H1 (cell line): Measurements from ENCODE around the gene LRP1-AS. TPM values are rescaled to one million over a fixed set of nuclear protein-coding genes. Genes with fewer than 3 reads are reported as not detected.

Experiments
- CTCF ChIA-PET: fragments of 300-600 bp; sonication (Branson Sonifier 250); formaldehyde crosslinking; loops from one replicate; lab custom pipeline; 2021; ENCODE audit not compliant: partially characterized antibody; lab: Charles Lee
- POLR2A ChIA-PET: fragments of 300-600 bp; sonication (Branson Sonifier 250); formaldehyde crosslinking; loops from one replicate; lab custom pipeline; 2021; ENCODE audit warnings: inconsistent platforms; ENCODE audit not compliant: partially characterized antibody; lab: Charles Lee
- DNase-seq, 2 experiments: peaks; one replicate each; pipeline versions ENCODE4 v3.0.0 to v3.0.0-alpha.2; 2010 to 2022; ENCODE audit warnings: low spot score in 2 of 2, low read depth in 1 of 2, mixed read lengths in 1 of 2
- FAIRE-seq: peaks from 2 replicates; lab custom pipeline; 2011; peaks lifted over from hg19 to GRCh38; lab: Jason Lieb, UNC
- H2AFZ ChIP-seq: 2 replicates; pipeline ENCODE4 v1.8.1; 2012; ENCODE audit warnings: low read length, inconsistent platforms
- H2AK5ac ChIP-seq: 2 replicates; pipeline ENCODE4 v1.6.1; 2013; ENCODE audit warnings: low read depth, low read length
- H2BK120ac ChIP-seq: replicated peaks from 2 replicates; pipeline ENCODE3; 2013; ENCODE audit warnings: low read depth, low read length, inconsistent platforms
- H2BK12ac ChIP-seq: 2 replicates; pipeline ENCODE4 v1.6.1; 2013; ENCODE audit warnings: low read depth, low read length
- H2BK15ac ChIP-seq: 2 replicates; pipeline ENCODE4 v1.6.1; 2013; ENCODE audit warnings: low read length
- H2BK20ac ChIP-seq: 2 replicates; pipeline ENCODE4 v1.6.1; 2013; ENCODE audit warnings: low read length
- H2BK5ac ChIP-seq: 2 replicates; pipeline ENCODE4 v1.6.1; 2013; ENCODE audit warnings: low read depth, low read length
- H3K14ac ChIP-seq: 2 replicates; pipeline ENCODE4 v1.6.1; 2013; ENCODE audit warnings: inconsistent platforms; ENCODE audit not compliant: insufficient read length
- H3K18ac ChIP-seq: 2 replicates; pipeline ENCODE4 v1.6.1; 2013; ENCODE audit warnings: low read length; ENCODE audit errors: extremely low read depth
- H3K23ac ChIP-seq: 2 replicates; pipeline ENCODE4 v1.6.1; 2013; ENCODE audit warnings: inconsistent platforms; ENCODE audit not compliant: insufficient read length
- H3K23me2 ChIP-seq: 2 replicates; pipeline ENCODE4 v1.6.1; 2013; ENCODE audit warnings: low read depth, low read length
- H3K27ac ChIP-seq: 2 replicates; pipeline ENCODE4 v1.6.1; 2011; ENCODE audit warnings: low read depth, low read length, inconsistent platforms
- H3K27me3 ChIP-seq, 4 experiments: replicated peaks in 1 of 4; 1 replicate in 1 of 4; 2 replicates in 3 of 4; pipeline versions ENCODE4 v1.6.1 to v1.8.1; 2011 to 2013; ENCODE audit warnings: low read length in 3 of 4, mild to moderate bottlenecking in 3 of 4, inconsistent platforms in 2 of 4, mixed read lengths in 2 of 4, moderate library complexity in 1 of 4; ENCODE audit not compliant: control insufficient read depth in 3 of 4, insufficient read depth in 3 of 4; ENCODE audit errors: extremely low read depth in 1 of 4
- H3K36me3 ChIP-seq, 4 experiments: 2 replicates each; pipeline versions ENCODE4 v1.6.1 to v1.8.1; 2011 to 2013; ENCODE audit warnings: mild to moderate bottlenecking in 4 of 4, low read length in 3 of 4, moderate library complexity in 2 of 4, control low read depth in 1 of 4, inconsistent platforms in 1 of 4; ENCODE audit not compliant: insufficient read depth in 4 of 4, control insufficient read depth in 2 of 4
- H3K4ac ChIP-seq: replicated peaks from 2 replicates; pipeline ENCODE3; 2013; ENCODE audit warnings: low read length, low read depth, mixed read lengths, inconsistent platforms; ENCODE audit not compliant: insufficient read length
- H3K4me1 ChIP-seq, 4 experiments: replicated peaks in 1 of 4; 1 replicate in 1 of 4; 2 replicates in 3 of 4; pipeline versions ENCODE4 v1.6.1 to v1.8.1; 2011 to 2013; ENCODE audit warnings: low read length in 3 of 4, inconsistent platforms in 2 of 4, mixed read lengths in 1 of 4; ENCODE audit not compliant: insufficient read depth in 4 of 4, control insufficient read depth in 3 of 4
- H3K4me2 ChIP-seq, 2 experiments: 2 replicates each; pipeline versions ENCODE4 v1.6.1 to v1.8.1; 2011 to 2013; ENCODE audit warnings: low read depth in 2 of 2, low read length in 2 of 2, control low read depth in 1 of 2, inconsistent platforms in 1 of 2, mild to moderate bottlenecking in 1 of 2; ENCODE audit not compliant: insufficient read depth in 1 of 2
- H3K4me3 ChIP-seq, 4 experiments: fragments of 200-600, 300-600 bp in 1 of 4; sonication (generic), shearing (Covaris generic), sonication (Bioruptor Twin) in 1 of 4; 2 replicates each; pipeline versions ENCODE4 v1.5.1 to v1.8.1; 2011 to 2016; ENCODE audit warnings: low read length in 4 of 4, low read depth in 3 of 4, control low read depth in 2 of 4, inconsistent platforms in 2 of 4, mild to moderate bottlenecking in 2 of 4, mixed read lengths in 1 of 4, moderate library complexity in 1 of 4; ENCODE audit not compliant: insufficient read depth in 2 of 4; ENCODE audit errors: extremely low read depth in 1 of 4
- H3K56ac ChIP-seq: replicated peaks from 2 replicates; pipeline ENCODE3; 2013; ENCODE audit warnings: low read depth, mild to moderate bottlenecking, mixed read lengths, low read length, inconsistent platforms; ENCODE audit not compliant: insufficient read length
- H3K79me1 ChIP-seq: 2 replicates; pipeline ENCODE4 v1.6.1; 2013; ENCODE audit warnings: low read depth, low read length, control low read depth
- H3K79me2 ChIP-seq, 2 experiments: 2 replicates each; pipeline versions ENCODE4 v1.6.1 to v1.8.1; 2012 to 2013; ENCODE audit warnings: low read length in 2 of 2, mild to moderate bottlenecking in 2 of 2, inconsistent platforms in 1 of 2; ENCODE audit not compliant: insufficient read depth in 2 of 2, control insufficient read depth in 1 of 2
- H3K9ac ChIP-seq, 4 experiments: replicated peaks in 1 of 4; 1 replicate in 1 of 4; 2 replicates in 3 of 4; pipeline versions ENCODE4 v1.6.1 to v1.8.1; 2011 to 2013; ENCODE audit warnings: low read depth in 3 of 4, low read length in 3 of 4, control low read depth in 2 of 4, mild to moderate bottlenecking in 2 of 4, moderate library complexity in 2 of 4, inconsistent platforms in 1 of 4; ENCODE audit errors: extremely low read depth in 1 of 4
- H3K9me3 ChIP-seq, 2 experiments: 2 replicates each; pipeline versions ENCODE4 v1.6.1 to v1.8.1; 2012 to 2013; ENCODE audit warnings: mild to moderate bottlenecking in 2 of 2, moderate library complexity in 2 of 2, control low read depth in 1 of 2, inconsistent platforms in 1 of 2, low read depth in 1 of 2, low read length in 1 of 2, mixed read lengths in 1 of 2; ENCODE audit not compliant: insufficient read depth in 2 of 2
- H4K20me1 ChIP-seq, 2 experiments: replicated peaks in 1 of 2; 2 replicates each; pipeline versions ENCODE3 to v1.8.1; 2011 to 2013; ENCODE audit warnings: inconsistent platforms in 2 of 2, low read length in 2 of 2, mild to moderate bottlenecking in 1 of 2; ENCODE audit not compliant: insufficient read depth in 2 of 2, control insufficient read depth in 1 of 2
- H4K5ac ChIP-seq: 2 replicates; pipeline ENCODE4 v1.6.1; 2013; ENCODE audit warnings: low read length, low read depth, mixed read lengths, inconsistent platforms; ENCODE audit not compliant: insufficient read length
- H4K8ac ChIP-seq: 2 replicates; pipeline ENCODE4 v1.8.0; 2013; ENCODE audit warnings: mild to moderate bottlenecking, moderate library complexity, low read length, inconsistent platforms; ENCODE audit not compliant: insufficient read depth; ENCODE audit errors: extremely low read depth
- H4K91ac ChIP-seq: replicated peaks from 2 replicates; pipeline ENCODE3; 2013; ENCODE audit warnings: low read length, mixed read lengths, inconsistent platforms; ENCODE audit not compliant: insufficient read length
- BRCA1 ChIP-seq: IDR thresholded peaks from 2 replicates; pipeline ENCODE4 v1.6.1; 2012; ENCODE audit warnings: low read depth, low read length, improper control_type of control experiment
- CBX5 ChIP-seq: fragments of 300-800, 300-1000 bp; sonication (generic); IDR thresholded peaks from 2 replicates; pipeline ENCODE4 v1.7.1; 2016; ENCODE audit warnings: antibody characterized with exemption, low read length, low read depth
- CEBPB ChIP-seq: IDR thresholded peaks from 2 replicates; pipeline ENCODE4 v1.6.1; 2012; ENCODE audit warnings: low read depth, low read length
- GABPA ChIP-seq: IDR thresholded peaks from 2 replicates; pipeline ENCODE4 v1.6.1; 2011; ENCODE audit warnings: mild to moderate bottlenecking, low read length, moderate library complexity, borderline replicate concordance; ENCODE audit not compliant: insufficient read depth
- KDM1A ChIP-seq: fragments of 200-600, 300-600 bp; sonication (generic); IDR thresholded peaks from 2 replicates; pipeline ENCODE4 v1.7.1; 2016; ENCODE audit warnings: mild to moderate bottlenecking, low read length, borderline replicate concordance
- PHF8 ChIP-seq: fragments of 200-600 bp; sonication (generic); conservative IDR thresholded peaks from 2 replicates; pipeline ENCODE4 v1.7.1; 2012; ENCODE audit warnings: low read depth, mild to moderate bottlenecking, inconsistent platforms, low read length, moderate library complexity
- SIN3A ChIP-seq, 2 experiments: IDR thresholded peaks in 1 of 2; conservative IDR thresholded peaks in 1 of 2; 2 replicates each; pipeline ENCODE4 v1.6.1; 2011 to 2012; ENCODE audit warnings: low read length in 2 of 2, improper control_type of control experiment in 1 of 2, low read depth in 1 of 2, mild to moderate bottlenecking in 1 of 2
- SP2 ChIP-seq: IDR thresholded peaks from 2 replicates; pipeline ENCODE4 v1.6.1; 2012; ENCODE audit warnings: mild to moderate bottlenecking, low read length, inconsistent platforms
- SRF ChIP-seq: IDR thresholded peaks from 2 replicates; pipeline ENCODE4 v1.6.1; 2011; ENCODE audit warnings: mild to moderate bottlenecking, low read depth, low read length, moderate library complexity
- SUZ12 ChIP-seq: fragments of 200-600 bp; sonication (generic); IDR thresholded peaks from 2 replicates; pipeline ENCODE4 v1.6.1; 2012; ENCODE audit warnings: mild to moderate bottlenecking, inconsistent platforms, low read length, moderate library complexity, mixed read lengths
- TCF12 ChIP-seq: IDR thresholded peaks from 2 replicates; pipeline ENCODE4 v1.6.1; 2011; ENCODE audit warnings: low read depth, mild to moderate bottlenecking, low read length
- TEAD4 ChIP-seq: IDR thresholded peaks from 2 replicates; pipeline ENCODE4 v1.6.1; 2012; ENCODE audit warnings: low read depth, low read length, inconsistent platforms, mixed read lengths
- WGBS, 2 experiments: shearing (Covaris generic) in 1 of 2; methylation state at CpG; one replicate each; pipeline versions ENCODE4 v1.1.6 to v1.1.7; 2013 to 2015; ENCODE audit warnings: low lambda C conversion rate in 2 of 2, mixed read lengths in 2 of 2, inconsistent platforms in 1 of 2, low coverage in 1 of 2, missing lambda C conversion rate in 1 of 2; ENCODE audit not compliant: insufficient replicate concordance in 2 of 2, insufficient coverage in 1 of 2, insufficient read length in 1 of 2; ENCODE audit errors: extremely low coverage in 1 of 2, missing lambda C conversion rate in 1 of 2; 5-methylcytosine and 5-hydroxymethylcytosine counted together
- polyA plus RNA-seq, 7 experiments: library from polyadenylated mRNA; depleted of rRNA in 3 of 7; stranded (reverse) in 5 of 7; unstranded in 2 of 7; fragments of >200 nt in 5 of 7; fragments of 200-250 nt in 2 of 7; gene quantifications; 1 replicate in 5 of 7; 2 replicates in 1 of 7; 4 replicates in 1 of 7; pipeline versions ENCODE4 v1.2.1 to v1.2.3, GENCODE V29; 2011 to 2013; ENCODE audit warnings: missing spikeins in 2 of 7, mixed read lengths in 2 of 7
- total RNA-seq: library from RNA; stranded (reverse); fragmentation: NEBNext Ultra II Directional; extraction: Animal tissue kit (Norgen Biotek cat#: 25700); gene quantifications from 2 replicates; pipeline ENCODE4 v1.2.1, GENCODE V29; 2021

Gene LRP1-AS
- total and polyA plus RNA-seq, 2 of the 8 experiments (the other 6 are each of a cell fraction or from before 2014, with no cell fraction given): not detected

DNA sequence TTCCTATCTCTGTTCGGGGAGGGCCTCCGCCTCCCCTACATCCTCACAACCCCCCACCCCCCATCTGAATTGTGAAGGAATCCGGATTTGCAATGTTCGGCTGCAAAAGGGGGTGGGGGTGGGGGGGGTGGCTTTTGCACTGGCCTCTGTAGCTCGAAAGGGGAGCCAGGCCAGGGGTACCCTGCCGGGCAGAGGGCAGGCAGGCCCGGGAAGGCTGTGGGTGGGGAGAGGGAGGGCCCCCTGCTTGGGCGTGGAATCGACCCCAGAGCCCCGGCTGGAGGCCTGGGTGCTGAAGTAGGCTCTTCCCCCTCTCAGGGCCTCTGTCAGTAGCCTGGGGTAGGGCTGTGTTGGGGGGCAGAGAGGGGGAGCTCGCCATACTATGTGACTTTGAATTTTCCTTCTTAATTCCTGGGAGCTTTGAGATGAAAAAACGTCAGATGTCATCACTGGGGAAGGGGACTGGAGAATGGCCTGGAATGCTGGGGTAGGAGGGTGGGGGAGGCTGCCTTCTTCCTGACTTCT lies 18.0 kb downstream of the LRP1-AS start:
- peaks cover 6% of the 10 kb centered on the region; the same call in 1 of the 2 replicates for H3K23me2 ChIP-seq
- POLR2A ChIA-PET: interaction anchor here (0.6 to 9.3 kb wide), 34 partner anchors 9 to 537 kb away, joined by 3 to 105 read pairs (median 6); partner anchors contain the start of genes LRP1-AS, MARS1, NAB2 and NEMP1
- no peak overlapping the region for H2AFZ ChIP-seq
- TF ChIP-seq BRCA1 (no peak), KDM1A (no peak; the same call in 1 of the 2 replicates), TCF12 (no peak), SP2 (no peak), SUZ12 (no peak), PHF8 (no peak; the same call in 1 of the 2 replicates), SRF (no peak), CEBPB (no peak), TEAD4 (peak; percentile 83), CBX5 (no peak), GABPA (no peak), SIN3A (conservative IDR thresholded peaks at IDR 0.05 in 1 of 2, IDR thresholded peaks at IDR 0.05 in 1 of 2; ENCODE audit: low read depth in 1 of 2, low read length in 2 of 2) (peak in 1 of 2 experiments; percentile 73; a peak in 1 of 4 replicates)

More for the DNA sequence above, 18.0 kb downstream of the LRP1-AS start:
- no peak overlapping the region for H2BK120ac ChIP-seq
- H2BK5ac ChIP-seq: peak overlapping the region; percentile 95; the same call in 1 of the 2 replicates
- no peak overlapping the region for H3K14ac ChIP-seq
- H3K27ac ChIP-seq: peak overlapping the region; percentile 71; the same call in 1 of the 2 replicates
- no peak overlapping the region for H4K5ac ChIP-seq
- FAIRE-seq: no peak
- peak overlapping the region; percentile 80 to 93 (median 82) for H3K4me3 ChIP-seq
- H2AK5ac ChIP-seq: no peak overlapping the region
- H4K91ac ChIP-seq: no peak overlapping the region
- WGBS, 2 experiments: 5% methylated on average over 4 of the region's 12 CpGs; no CpG with 5 or more reads in 1 of the 2 experiments
- no peak for DNase-seq
- H3K36me3 ChIP-seq: no peaks in the 10 kb centered on the region; a peak in 1 of 8 replicates
- peak overlapping the region; percentile 3 for H3K56ac ChIP-seq
- CTCF ChIA-PET: interaction anchor here (2.2 to 19.8 kb wide), 4 partner anchors 18 to 60 kb away, joined by 5 to 305 read pairs (median 52); partner anchors contain the start of gene STAT6
- H3K9me3 ChIP-seq: no peaks in the 10 kb centered on the region
- peak overlapping the region; percentile 7; the same call in 1 of the 2 replicates for H4K8ac ChIP-seq
- H3K4me2 ChIP-seq: peak overlapping the region; percentile 78 to 86
- H3K4me1 ChIP-seq: peaks cover 23 to 43% (median 29%) of the 10 kb centered on the region in 4 experiments
- peaks cover 13% of the 10 kb centered on the region for H3K79me1 ChIP-seq
- no peak overlapping the region for H2BK12ac ChIP-seq
- H3K4ac ChIP-seq: no peak overlapping the region
- no peak overlapping the region for H2BK20ac ChIP-seq
- no peaks in the 10 kb centered on the region for H3K27me3 ChIP-seq
- H4K20me1 ChIP-seq: peaks cover 5 to 14% of the 10 kb centered on the region in 2 experiments
- H2BK15ac ChIP-seq: no peak overlapping the region
- H3K9ac ChIP-seq: peak overlapping the region; percentile 0 to 73 (median 41)
- H3K79me2 ChIP-seq: peaks cover 7 to 50% of the 10 kb centered on the region in 2 experiments; a peak in 3 of 4 replicates
- H3K23ac ChIP-seq: no peak overlapping the region
- no peak overlapping the region; the same call in 1 of the 2 replicates for H3K18ac ChIP-seq
